CD4-positive, CD25-positive, alpha-beta regulatory T cell (primary cell): Measurements from ENCODE around the gene MARCHF3. TPM values are rescaled to one million over a fixed set of nuclear protein-coding genes. Genes with fewer than 3 reads are reported as not detected.

Experiments
- ATAC-seq, 2 donors: fragments of 150-1000 bp; cut with Tn5 transposase; one replicate each; pipeline ENCODE4 v1.10.0; 2021; ENCODE audit warnings: low read depth in 2 of 2, moderate number of reproducible peaks in 2 of 2, moderate library complexity in 1 of 2
- DNase-seq, 3 donors: peaks; one replicate each; pipeline versions ENCODE4 v3.0.0 to v3.0.0-alpha.2; 2012 to 2022; ENCODE audit warnings: mixed read lengths in 1 of 3
- H3K27ac ChIP-seq: one replicate; pipeline ENCODE4 v1.7.0; 2013; ENCODE audit warnings: mild to moderate bottlenecking, low read length; ENCODE audit not compliant: insufficient read depth, poor library complexity, severe bottlenecking
- H3K27me3 ChIP-seq: one replicate; pipeline ENCODE4 v1.7.0; 2013; ENCODE audit warnings: low read length; ENCODE audit not compliant: control insufficient read depth, insufficient read depth
- H3K36me3 ChIP-seq: one replicate; pipeline ENCODE4 v1.7.0; 2013; ENCODE audit warnings: mild to moderate bottlenecking, low read length, moderate library complexity; ENCODE audit not compliant: control insufficient read depth, insufficient read depth
- H3K4me1 ChIP-seq: 2 replicates; pipeline ENCODE4 v1.7.0; 2013; ENCODE audit warnings: mild to moderate bottlenecking, low read length; ENCODE audit not compliant: insufficient read depth, control insufficient read depth, poor library complexity, severe bottlenecking
- H3K4me3 ChIP-seq: one replicate; pipeline ENCODE4 v1.7.0; 2013; ENCODE audit warnings: low read depth, mild to moderate bottlenecking, low read length, moderate library complexity
- H3K9me3 ChIP-seq, 2 experiments: 1 replicate in 1 of 2; 2 replicates in 1 of 2; pipeline ENCODE4 v1.7.0; 2013; ENCODE audit warnings: low read length in 2 of 2, mild to moderate bottlenecking in 1 of 2, moderate library complexity in 1 of 2; ENCODE audit not compliant: control insufficient read depth in 2 of 2
- H3K27ac Mint-ChIP-seq, 3 donors: one replicate each; pipeline ENCODE4 v1.8.0; 2020 to 2022; ENCODE audit warnings: mild to moderate bottlenecking in 3 of 3, mixed read lengths in 3 of 3, moderate library complexity in 2 of 3
- H3K27me3 Mint-ChIP-seq: one replicate; pipeline ENCODE4 v1.8.0; 2022; ENCODE audit warnings: mild to moderate bottlenecking, mixed read lengths
- H3K36me3 Mint-ChIP-seq: one replicate; pipeline ENCODE4 v1.8.0; 2020; ENCODE audit warnings: mixed read lengths
- H3K4me1 Mint-ChIP-seq, 4 donors: one replicate each; pipeline ENCODE4 v1.8.0; 2020 to 2022; ENCODE audit warnings: mixed read lengths in 4 of 4, mild to moderate bottlenecking in 1 of 4
- H3K4me3 Mint-ChIP-seq, 4 donors: one replicate each; pipeline ENCODE4 v1.8.0; 2020 to 2022; ENCODE audit warnings: mild to moderate bottlenecking in 4 of 4, mixed read lengths in 4 of 4, moderate library complexity in 3 of 4
- H3K9me3 Mint-ChIP-seq, 7 donors: one replicate each; pipeline ENCODE4 v1.8.0; 2020 to 2022; ENCODE audit warnings: mixed read lengths in 7 of 7, mild to moderate bottlenecking in 3 of 7, moderate library complexity in 2 of 7
- polyA plus RNA-seq, 4 donors: library from polyadenylated mRNA; unstranded; fragments of 300-500 nt; fragmentation: Illumina TruSeq; gene quantifications; one replicate each; pipeline ENCODE4 v1.2.3, GENCODE V29; 2021
- total RNA-seq: library from RNA; stranded (reverse); gene quantifications from one replicate; pipeline ENCODE4 v1.2.3, GENCODE V29; 2022

Gene MARCHF3
- total and polyA plus RNA-seq, 5 donors from 2014 or later, result 12.5 to 21.6 (median 15.2) TPM

DNA sequence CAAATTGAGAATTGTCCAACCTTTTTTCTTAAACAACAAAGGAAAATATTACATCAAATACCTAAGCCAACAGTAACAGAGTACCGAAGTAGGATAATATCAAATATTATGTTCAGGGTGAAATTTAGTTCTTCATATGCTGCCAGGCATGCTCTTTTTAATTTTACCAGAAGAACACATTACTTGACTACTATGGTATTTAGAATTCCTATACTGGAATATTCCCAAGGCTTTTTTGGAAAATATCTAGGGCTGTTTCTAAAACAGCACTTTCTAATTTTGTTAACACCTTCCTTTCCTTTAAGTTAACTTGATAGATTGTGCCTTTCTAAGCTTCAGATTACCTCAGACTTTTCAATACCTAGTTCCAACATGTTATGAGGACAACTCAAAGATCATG is 48.7 kb downstream of the MARCHF3 start:
- DNase-seq (no peak), ATAC-seq (no peak)
- Mint-ChIP-seq H3K4me1 (peaks cover 4 to 68% (median 31%) of the 10 kb centered on the region in 4 donors), H3K36me3 (peaks cover 7% of the 10 kb centered on the region), H3K27me3 (no peaks in the 10 kb centered on the region), H3K4me3 (no peak overlapping the region), H3K27ac (peak overlapping the region in 1 of 3 donors; percentile 65), H3K9me3 (no peaks in the 10 kb centered on the region)
- Histone ChIP-seq H3K36me3 (no peaks in the 10 kb centered on the region), H3K27ac (no peak overlapping the region), H3K9me3 (no peaks in the 10 kb centered on the region), H3K4me3 (no peak overlapping the region), H3K4me1 (no peaks in the 10 kb centered on the region), H3K27me3 (no peaks in the 10 kb centered on the region)

DNA sequence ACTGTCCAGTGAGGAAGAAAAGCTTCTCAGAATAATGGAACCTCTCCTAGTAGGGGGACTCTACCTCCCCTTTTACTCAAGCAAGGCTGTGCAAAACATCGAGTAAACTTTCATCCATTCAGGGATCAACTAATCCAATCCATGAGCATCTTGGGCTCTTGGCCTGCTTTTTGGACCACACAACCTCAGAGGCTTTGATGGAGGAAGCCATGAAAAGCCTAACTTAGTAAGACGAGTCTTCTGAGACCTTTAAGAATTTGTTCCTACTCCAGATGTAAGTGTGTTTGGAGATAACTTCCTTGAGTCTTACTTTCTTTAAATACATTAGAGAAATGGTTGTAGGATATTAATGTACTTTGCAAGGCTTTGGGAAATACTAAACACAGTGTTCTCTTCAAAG is 49.1 kb downstream of the MARCHF3 start:
- Mint-ChIP-seq H3K9me3 (no peaks in the 10 kb centered on the region), H3K4me1 (peaks cover 5 to 70% (median 32%) of the 10 kb centered on the region in 4 donors)

DNA sequence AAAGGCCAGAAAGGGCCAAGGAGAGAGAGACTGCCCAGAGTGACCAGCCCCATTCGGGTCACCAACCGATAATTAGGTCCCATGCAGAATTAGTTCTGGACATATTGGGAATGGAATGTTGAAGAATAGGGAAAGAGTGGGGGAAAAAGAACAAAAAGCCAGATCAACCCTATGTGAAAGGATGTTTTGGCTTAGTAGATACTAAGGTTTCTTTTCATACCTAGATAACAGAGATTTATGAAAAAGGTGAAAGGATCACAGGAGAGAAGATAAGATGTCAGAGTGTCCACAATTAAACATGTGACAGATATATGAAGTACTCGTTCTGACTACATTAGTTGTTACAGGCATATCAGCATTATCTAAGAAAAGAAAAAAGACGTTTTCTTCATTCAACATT is 52.1 kb downstream of the MARCHF3 start:
- peaks cover 14 to 59% (median 24%) of the 10 kb centered on the region in 4 donors for H3K4me1 Mint-ChIP-seq
- Histone ChIP-seq H3K4me1 (peaks cover 3% of the 10 kb centered on the region), H3K4me3 (no peak overlapping the region), H3K27me3 (no peaks in the 10 kb centered on the region), H3K27ac (no peak overlapping the region), H3K36me3 (no peaks in the 10 kb centered on the region), H3K9me3 (no peaks in the 10 kb centered on the region)
- no peaks in the 10 kb centered on the region for H3K9me3 Mint-ChIP-seq
- H3K4me3 Mint-ChIP-seq, result no peak overlapping the region
- DNase-seq (no peak), ATAC-seq (no peak)
- peak overlapping the region in 2 of 3 donors; percentile 53 to 56 for H3K27ac Mint-ChIP-seq
- peaks cover 3% of the 10 kb centered on the region for H3K36me3 Mint-ChIP-seq
- H3K27me3 Mint-ChIP-seq, result no peaks in the 10 kb centered on the region

More for the DNA sequence above, 49.1 kb downstream of the MARCHF3 start:
- H3K27ac Mint-ChIP-seq, result no peak overlapping the region
- H3K27me3 Mint-ChIP-seq, result no peaks in the 10 kb centered on the region
- H3K4me3 Mint-ChIP-seq, result no peak overlapping the region
- no peaks in the 10 kb centered on the region for H3K27me3 ChIP-seq
- no peaks in the 10 kb centered on the region for H3K4me1 ChIP-seq
- no peaks in the 10 kb centered on the region for H3K36me3 ChIP-seq
- H3K9me3 ChIP-seq, result no peaks in the 10 kb centered on the region
- DNase-seq, result no peak
- peaks cover 7% of the 10 kb centered on the region for H3K36me3 Mint-ChIP-seq
- H3K27ac ChIP-seq, result no peak overlapping the region
- no peak overlapping the region for H3K4me3 ChIP-seq
- no peak for ATAC-seq

DNA sequence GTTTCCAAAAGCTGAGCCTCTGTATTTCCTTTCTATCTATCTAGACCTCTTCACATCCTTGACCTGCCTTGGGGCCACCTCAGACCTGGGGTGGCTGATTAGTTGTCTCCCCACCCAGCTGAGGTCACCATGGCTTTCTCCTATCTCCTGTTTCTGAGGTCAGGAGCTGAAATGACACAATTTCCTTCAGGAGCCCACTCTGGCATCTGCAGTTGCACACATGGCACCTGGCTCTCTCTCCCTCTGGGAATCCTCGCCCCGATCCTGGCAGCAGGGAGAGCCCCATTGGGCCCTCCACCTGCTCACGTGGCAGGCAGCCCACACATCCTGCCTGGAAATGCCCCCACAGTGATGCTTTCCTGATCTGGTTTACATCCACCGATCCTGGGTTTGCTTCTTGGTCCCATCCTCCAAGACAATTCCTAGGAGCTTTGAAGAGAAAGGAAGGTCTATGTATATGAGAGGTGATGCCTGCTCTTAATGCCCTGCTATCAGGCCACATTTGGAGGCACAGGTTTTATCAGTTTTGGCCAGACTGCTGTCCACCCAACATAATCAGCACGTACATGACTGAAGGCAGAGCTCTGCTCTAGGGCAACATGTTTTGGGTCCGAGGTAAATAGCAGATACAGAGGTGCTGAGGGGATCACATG is 53.7 kb downstream of the MARCHF3 start:
- H3K4me1 Mint-ChIP-seq, result peaks cover 30 to 58% (median 32%) of the 10 kb centered on the region in 4 donors
- peak overlapping the region in 2 of 3 donors; percentile 10 to 70 for H3K27ac Mint-ChIP-seq
- no peak overlapping the region for H3K27ac ChIP-seq
- no peak for DNase-seq
- no peak for ATAC-seq
- H3K36me3 Mint-ChIP-seq, result no peaks in the 10 kb centered on the region
- H3K27me3 ChIP-seq, result no peaks in the 10 kb centered on the region
- H3K9me3 ChIP-seq, result no peaks in the 10 kb centered on the region
- no peaks in the 10 kb centered on the region for H3K9me3 Mint-ChIP-seq
- H3K4me1 ChIP-seq, result peaks cover 19% of the 10 kb centered on the region
- no peak overlapping the region for H3K4me3 Mint-ChIP-seq
- H3K4me3 ChIP-seq, result no peak overlapping the region
- H3K36me3 ChIP-seq, result no peaks in the 10 kb centered on the region
- H3K27me3 Mint-ChIP-seq, result no peaks in the 10 kb centered on the region

DNA sequence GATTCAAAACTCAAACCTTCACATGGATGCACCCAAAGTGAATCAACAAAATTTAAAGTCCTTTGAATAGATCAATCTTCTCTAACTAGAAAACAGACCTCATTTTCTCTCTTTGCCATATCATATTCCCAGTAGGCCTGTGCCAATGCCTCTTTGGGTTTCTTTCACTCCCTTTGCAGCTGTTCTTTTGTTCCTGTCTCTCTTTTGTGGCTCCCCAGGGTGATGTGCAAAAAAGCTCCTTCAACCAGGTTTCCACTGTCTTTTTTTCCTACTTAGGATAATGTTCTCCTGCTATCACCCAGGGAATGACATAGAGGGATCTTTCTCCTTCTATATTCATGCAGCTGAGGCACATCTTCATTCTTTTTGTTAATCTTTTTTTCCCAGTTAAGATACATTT is 54.6 kb downstream of the MARCHF3 start:
- H3K4me1 ChIP-seq, result peaks cover 21% of the 10 kb centered on the region
- H3K4me3 ChIP-seq, result no peak overlapping the region
- H3K4me3 Mint-ChIP-seq, result no peak overlapping the region
- no peaks in the 10 kb centered on the region for H3K27me3 ChIP-seq
- H3K27me3 Mint-ChIP-seq, result no peaks in the 10 kb centered on the region
- no peak overlapping the region for H3K27ac ChIP-seq
- H3K36me3 Mint-ChIP-seq, result no peaks in the 10 kb centered on the region
- H3K9me3 Mint-ChIP-seq, result no peaks in the 10 kb centered on the region
- H3K9me3 ChIP-seq, result no peaks in the 10 kb centered on the region
- DNase-seq (no peak), ATAC-seq (no peak)
- peak overlapping the region in 2 of 3 donors; percentile 70 to 76 for H3K27ac Mint-ChIP-seq
- no peaks in the 10 kb centered on the region for H3K36me3 ChIP-seq
- peaks cover 31 to 58% (median 36%) of the 10 kb centered on the region in 4 donors for H3K4me1 Mint-ChIP-seq

DNA sequence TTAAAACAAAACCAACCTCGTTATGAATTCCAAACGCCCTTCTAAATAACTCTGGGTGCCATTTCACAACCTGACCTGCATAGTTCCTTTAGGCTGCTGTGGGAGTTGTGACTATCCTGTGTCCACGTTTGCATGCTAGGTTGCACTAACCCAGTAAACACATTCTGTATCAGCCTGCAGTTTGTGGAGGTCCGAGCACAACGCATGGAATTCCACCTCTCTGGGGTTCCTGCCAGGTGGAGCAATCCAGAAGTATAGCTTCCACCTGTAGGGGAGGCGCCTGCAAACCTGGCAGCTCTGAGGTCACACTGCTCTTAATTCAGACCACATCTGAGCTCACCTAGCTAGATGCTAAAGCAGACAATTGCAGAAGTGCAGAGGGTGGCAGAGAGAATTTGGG is 57.2 kb downstream of the MARCHF3 start:
- H3K36me3 ChIP-seq, result no peaks in the 10 kb centered on the region
- peak overlapping the region; percentile 68 for H3K4me3 ChIP-seq
- DNase-seq (no peak), ATAC-seq (no peak)
- H3K27me3 ChIP-seq, result no peaks in the 10 kb centered on the region
- H3K4me1 ChIP-seq, result peaks cover 21% of the 10 kb centered on the region
- Mint-ChIP-seq H3K27me3 (no peaks in the 10 kb centered on the region), H3K36me3 (no peaks in the 10 kb centered on the region), H3K4me1 (peaks cover 28 to 51% (median 38%) of the 10 kb centered on the region in 4 donors), H3K27ac (peak overlapping the region; percentile 87 to 89 (median 89)), H3K9me3 (no peaks in the 10 kb centered on the region), H3K4me3 (peak overlapping the region in 2 of 4 donors; percentile 41 to 68)
- H3K27ac ChIP-seq, result peak overlapping the region; percentile 67
- no peaks in the 10 kb centered on the region for H3K9me3 ChIP-seq

DNA sequence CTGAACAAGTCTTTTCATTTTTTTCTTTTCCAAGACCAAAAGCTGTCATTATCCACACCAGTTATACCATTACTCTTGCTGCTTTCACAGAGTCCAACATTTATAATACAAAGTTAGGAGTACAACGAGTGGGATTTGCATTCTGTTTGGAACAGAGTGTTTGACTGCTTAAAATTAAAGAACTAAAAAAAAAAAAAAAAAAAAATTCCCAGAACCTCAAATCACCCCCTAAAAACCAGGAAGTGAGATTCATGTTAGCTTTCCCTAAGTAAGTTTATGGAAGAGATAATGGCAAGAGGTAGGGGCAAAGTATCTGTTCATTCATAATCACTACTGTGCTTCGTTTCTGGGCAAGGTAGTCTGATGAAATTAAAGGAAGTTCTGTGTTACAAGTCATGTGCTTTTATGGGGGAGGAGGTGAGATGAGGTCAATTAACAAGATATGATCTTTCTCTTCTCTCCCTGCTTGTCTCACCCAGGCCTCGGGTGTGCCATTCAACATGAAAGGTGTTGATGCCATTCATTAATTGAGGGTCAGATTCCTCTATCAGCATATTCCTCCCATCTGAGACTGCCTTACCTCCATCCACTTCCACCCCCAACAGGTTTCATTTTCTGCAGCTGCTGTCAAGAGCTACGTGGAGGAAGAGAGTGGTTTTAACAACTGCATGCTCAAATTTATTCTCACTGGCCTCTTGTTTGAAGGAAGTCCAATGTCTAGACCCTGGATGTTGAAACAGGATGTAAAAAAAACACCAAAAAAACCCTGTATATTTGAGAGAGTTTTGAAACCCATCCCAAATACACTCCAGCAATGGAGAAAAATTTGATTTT is 58.1 kb downstream of the MARCHF3 start:
- Histone ChIP-seq H3K27me3 (no peaks in the 10 kb centered on the region), H3K36me3 (no peaks in the 10 kb centered on the region), H3K4me1 (peaks cover 21% of the 10 kb centered on the region), H3K4me3 (peak overlapping the region; percentile 68), H3K27ac (peak overlapping the region; percentile 67), H3K9me3 (no peaks in the 10 kb centered on the region)
- H3K27me3 Mint-ChIP-seq, result no peaks in the 10 kb centered on the region
- ATAC-seq (peak; percentile 73 to 78), DNase-seq (peak in 2 of 3 donors; percentile 41 to 79)
- H3K9me3 Mint-ChIP-seq, result no peaks in the 10 kb centered on the region
- peak overlapping the region; percentile 87 to 89 (median 89) for H3K27ac Mint-ChIP-seq
- H3K4me3 Mint-ChIP-seq, result peak overlapping the region; percentile 68 to 86 (median 76)
- H3K36me3 Mint-ChIP-seq, result no peaks in the 10 kb centered on the region
- H3K4me1 Mint-ChIP-seq, result peaks cover 24 to 48% (median 37%) of the 10 kb centered on the region in 4 donors
